ENCODE measurements around the gene CCL2.

GRCh38 chr17:34227707-34228106 lies 27.4 kb upstream of the CCL2 start:
- TF ChIP-seq EZH2 (IDR thresholded peaks at IDR 0.05) (no peak), JUND (IDR thresholded peaks at IDR 0.05) (no peak), EGR1 (IDR thresholded peaks at IDR 0.05; ENCODE audit: low read depth) (no peak), CTCF (IDR thresholded peaks at IDR 0.05 in 2 of 3, conservative IDR thresholded peaks at IDR 0.05 in 1 of 3; ENCODE audit: borderline replicate concordance in 1 of 3, insufficient read depth in 1 of 3, low read depth in 2 of 3, low read length in 2 of 3) (no peak), POLR2AphosphoS5 (IDR thresholded peaks at IDR 0.05; ENCODE audit: low read depth, low read length) (no peak), YY1 (IDR thresholded peaks at IDR 0.05; ENCODE audit: extremely low read depth, insufficient replicate concordance, low read depth, low read length) (no peak), MAX (IDR thresholded peaks at IDR 0.05) (no peak), TCF7L2 (IDR thresholded peaks at IDR 0.05; ENCODE audit: borderline replicate concordance, extremely low read depth, insufficient read depth, insufficient read length) (no peak), SP1 (IDR thresholded peaks at IDR 0.05; ENCODE audit: low read depth) (no peak), CEBPB (IDR thresholded peaks at IDR 0.05; ENCODE audit: low read depth) (no peak), RAD21 (IDR thresholded peaks at IDR 0.05; ENCODE audit: low read depth) (no peak), REST (IDR thresholded peaks at IDR 0.05; ENCODE audit: low read depth) (no peak)

All from HCT116 (cell line).